Astrocyte of the spinal cord (primary cell): ENCODE results near the gene LRCH1.

ENCODE experiments used
- DNase-seq: peaks from one replicate; pipeline ENCODE4 v3.0.0; 2011; ENCODE audit warnings: low read depth, low spot score
- H3K4me3 ChIP-seq: 2 replicates; pipeline ENCODE4 v1.5.1; 2011; ENCODE audit warnings: low read depth, mild to moderate bottlenecking, low read length, moderate library complexity
- CTCF ChIP-seq: IDR thresholded peaks from 2 replicates; pipeline ENCODE4 v1.5.1; 2012; ENCODE audit warnings: low read depth, mild to moderate bottlenecking, low read length, inconsistent platforms
- in situ Hi-C: cut with HindIII; loops from 2 replicates; pipeline ENCODE4 v1.10.0; 2017; ENCODE audit warnings: low sequenced_read_pairs

The LRCH1 gene

GRCh38 chr13:46553521-46553885 is 533 bp downstream of the LRCH1 start:
- peak overlapping the region; percentile 90 for H3K4me3 ChIP-seq
- no peak for DNase-seq
- in situ Hi-C loops: no loop called here
- TF ChIP-seq CTCF: no peak

DNA sequence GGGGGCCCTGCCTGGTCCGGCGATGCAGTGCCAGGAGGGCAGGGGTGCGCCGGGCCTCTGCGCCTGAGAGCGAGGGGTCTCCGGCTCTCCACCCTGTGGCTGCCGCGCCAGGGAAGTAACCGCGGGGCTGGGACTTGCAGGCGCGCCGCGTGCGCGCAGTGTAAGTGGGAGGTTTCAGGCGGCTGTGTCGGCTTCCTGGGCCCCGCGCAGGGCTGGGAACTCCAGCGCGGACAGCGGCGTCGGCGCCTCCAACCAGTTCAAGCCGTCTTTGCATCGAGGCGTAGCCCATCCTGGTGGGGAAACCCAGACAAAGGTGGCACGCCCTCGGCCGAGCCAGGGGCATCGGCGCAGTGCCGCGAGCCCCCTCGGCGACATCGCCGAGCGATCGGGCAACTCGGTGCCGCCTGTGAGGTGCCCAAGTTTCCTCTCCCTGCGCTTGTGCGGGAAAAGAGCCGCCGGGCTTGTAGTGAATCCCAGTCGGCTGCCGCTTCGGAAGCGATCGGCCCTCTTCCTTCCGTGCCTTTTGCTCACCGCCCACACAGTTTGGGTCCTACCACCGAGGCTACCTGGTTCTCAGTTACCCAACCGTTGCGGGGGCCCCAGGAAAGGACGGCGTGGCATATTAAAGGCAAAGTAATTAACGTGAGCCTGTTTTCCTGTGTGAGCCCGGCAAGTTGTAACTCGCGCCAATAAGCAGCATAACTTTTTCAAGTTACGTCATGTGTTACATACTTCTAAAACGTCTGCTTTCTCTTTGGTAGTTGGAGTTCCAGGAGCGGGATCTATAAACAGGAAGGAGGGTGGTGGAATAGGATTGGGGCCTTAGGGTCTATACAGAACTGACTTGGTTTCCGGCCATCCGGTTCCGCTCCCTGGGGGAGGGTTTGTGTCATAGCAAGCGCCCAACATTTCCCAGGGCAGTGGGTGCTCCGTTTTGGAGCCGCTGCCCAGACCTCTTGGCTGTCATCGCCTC is 1.2 kb downstream of the LRCH1 start:
- peak; percentile 82 for DNase-seq
- peak overlapping the region; percentile 90 for H3K4me3 ChIP-seq
- in situ Hi-C loops: no loop called here
- TF ChIP-seq CTCF: peak; percentile 11

DNA sequence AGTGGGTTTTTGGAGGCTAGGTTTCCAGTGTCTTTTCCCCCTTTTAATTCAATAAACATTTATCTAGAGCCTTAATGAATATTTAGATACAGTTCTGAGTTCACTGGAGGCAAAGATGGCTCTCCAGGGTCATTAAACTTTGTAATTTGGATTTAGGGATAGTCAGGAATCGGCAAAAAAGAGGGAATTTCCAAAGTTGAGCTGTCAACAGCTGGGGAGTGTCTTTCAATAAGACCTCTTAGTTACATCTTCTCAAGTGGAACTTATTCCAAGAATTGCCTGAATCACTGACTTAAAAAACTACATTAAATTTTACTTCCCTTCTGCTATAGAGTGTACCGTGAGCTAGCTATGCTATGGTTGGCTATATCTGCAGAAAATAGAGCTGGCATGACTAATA is 2.0 kb downstream of the LRCH1 start:
- in situ Hi-C loops: no loop called here
- H3K4me3 ChIP-seq: peak overlapping the region; percentile 90
- TF ChIP-seq CTCF: no peak

DNA sequence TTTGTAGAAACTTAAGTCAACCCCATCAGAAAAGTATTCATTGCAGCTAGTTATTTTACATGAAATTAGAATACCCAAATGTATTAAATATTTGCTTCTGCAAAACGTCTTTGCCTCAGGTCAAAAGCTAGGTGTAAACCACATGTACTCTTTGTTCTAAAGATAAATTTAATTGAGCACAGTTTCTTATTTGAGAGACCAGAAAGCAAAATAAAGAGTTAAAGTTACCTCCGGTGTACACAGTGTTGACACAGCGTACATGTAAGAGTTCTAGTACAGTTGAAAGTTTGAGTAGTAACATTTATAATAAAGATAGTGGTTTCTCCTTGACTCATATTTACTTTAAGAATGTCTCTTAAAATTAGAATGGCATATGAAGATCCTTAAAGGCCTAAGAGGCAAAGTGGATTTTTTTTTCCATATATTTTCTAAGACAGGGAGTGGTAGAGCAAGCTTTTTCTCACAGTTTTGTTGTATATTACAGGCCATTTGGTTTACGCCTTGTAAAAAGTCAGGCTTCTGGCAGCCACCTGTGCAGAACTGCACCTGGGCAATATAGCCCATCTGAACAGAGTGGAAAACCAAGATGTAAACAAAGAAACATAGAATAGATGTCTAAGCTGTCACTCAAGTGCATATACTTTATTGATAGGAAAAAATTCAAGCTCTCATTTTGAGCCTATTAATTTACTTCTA is 2.9 kb downstream of the LRCH1 start:
- H3K4me3 ChIP-seq: no peak overlapping the region
- TF ChIP-seq CTCF: no peak
- no peak for DNase-seq
- in situ Hi-C loops: no loop called here

More for the DNA sequence above, 2.0 kb downstream of the LRCH1 start:
- DNase-seq: no peak

GRCh38 chr13:46556418-46556779 is 3.4 kb downstream of the LRCH1 start:
- no peak overlapping the region for H3K4me3 ChIP-seq
- TF ChIP-seq CTCF: no peak
- in situ Hi-C loops: no loop called here
- no peak for DNase-seq

GRCh38 chr13:46559272-46559805 is 6.4 kb downstream of the LRCH1 start:
- TF ChIP-seq CTCF: no peak
- DNase-seq: no peak
- in situ Hi-C loops: no loop called here
- H3K4me3 ChIP-seq: no peak overlapping the region
